Measurements from ENCODE around the gene COBLL1. TPM values are rescaled to one million over a fixed set of nuclear protein-coding genes. Genes with fewer than 3 reads are reported as not detected.

The COBLL1 gene
- total RNA-seq, 1 donor, result 13.4 TPM

DNA sequence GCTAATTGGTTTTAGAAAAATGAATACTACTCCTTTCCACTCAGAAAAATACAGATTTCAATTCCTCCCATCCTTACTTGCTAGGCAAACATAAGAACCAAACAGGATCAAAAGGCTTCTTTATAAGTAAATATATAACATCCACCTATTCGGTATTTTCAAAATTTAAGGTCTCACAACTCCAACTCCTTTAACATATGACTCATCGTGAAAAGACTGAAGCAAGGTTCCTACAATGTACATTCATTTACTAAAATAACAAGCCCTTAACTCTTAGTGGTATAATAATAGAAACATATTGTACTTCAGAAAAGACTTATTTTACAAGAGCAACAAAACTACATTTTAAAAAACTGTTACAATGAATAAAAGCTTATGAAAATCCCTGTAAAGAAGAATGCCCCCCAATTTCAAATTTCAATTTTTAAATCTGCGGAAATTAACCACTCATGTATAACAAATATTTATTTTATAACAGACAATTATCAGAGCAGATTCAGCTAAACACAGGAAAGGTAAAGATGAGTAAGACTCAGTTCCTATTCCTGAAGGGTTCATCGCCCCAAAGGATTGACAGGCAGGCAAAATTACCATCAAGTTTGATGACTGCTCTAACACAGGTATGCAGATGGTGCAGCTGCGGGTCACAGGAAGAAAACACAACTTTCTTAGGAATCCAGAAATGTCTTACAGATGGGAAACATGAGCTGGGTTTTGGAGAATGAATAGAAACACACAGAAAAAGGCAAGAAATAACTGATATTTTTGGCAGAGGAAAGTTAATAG is 96.4 kb downstream of the COBLL1 start:
- no peak for DNase-seq (ENCODE audit: low read depth)
- H3K4me3 ChIP-seq (ENCODE audit: low read depth, low read length), result no peak overlapping the region
- TF ChIP-seq, protein P1, sequence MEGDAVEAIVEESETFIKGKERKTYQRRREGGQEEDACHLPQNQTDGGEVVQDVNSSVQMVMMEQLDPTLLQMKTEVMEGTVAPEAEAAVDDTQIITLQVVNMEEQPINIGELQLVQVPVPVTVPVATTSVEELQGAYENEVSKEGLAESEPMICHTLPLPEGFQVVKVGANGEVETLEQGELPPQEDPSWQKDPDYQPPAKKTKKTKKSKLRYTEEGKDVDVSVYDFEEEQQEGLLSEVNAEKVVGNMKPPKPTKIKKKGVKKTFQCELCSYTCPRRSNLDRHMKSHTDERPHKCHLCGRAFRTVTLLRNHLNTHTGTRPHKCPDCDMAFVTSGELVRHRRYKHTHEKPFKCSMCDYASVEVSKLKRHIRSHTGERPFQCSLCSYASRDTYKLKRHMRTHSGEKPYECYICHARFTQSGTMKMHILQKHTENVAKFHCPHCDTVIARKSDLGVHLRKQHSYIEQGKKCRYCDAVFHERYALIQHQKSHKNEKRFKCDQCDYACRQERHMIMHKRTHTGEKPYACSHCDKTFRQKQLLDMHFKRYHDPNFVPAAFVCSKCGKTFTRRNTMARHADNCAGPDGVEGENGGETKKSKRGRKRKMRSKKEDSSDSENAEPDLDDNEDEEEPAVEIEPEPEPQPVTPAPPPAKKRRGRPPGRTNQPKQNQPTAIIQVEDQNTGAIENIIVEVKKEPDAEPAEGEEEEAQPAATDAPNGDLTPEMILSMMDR (IDR thresholded peaks at IDR 0.05; ENCODE audit: insufficient read depth, low read depth, low read length), result no peak

DNA sequence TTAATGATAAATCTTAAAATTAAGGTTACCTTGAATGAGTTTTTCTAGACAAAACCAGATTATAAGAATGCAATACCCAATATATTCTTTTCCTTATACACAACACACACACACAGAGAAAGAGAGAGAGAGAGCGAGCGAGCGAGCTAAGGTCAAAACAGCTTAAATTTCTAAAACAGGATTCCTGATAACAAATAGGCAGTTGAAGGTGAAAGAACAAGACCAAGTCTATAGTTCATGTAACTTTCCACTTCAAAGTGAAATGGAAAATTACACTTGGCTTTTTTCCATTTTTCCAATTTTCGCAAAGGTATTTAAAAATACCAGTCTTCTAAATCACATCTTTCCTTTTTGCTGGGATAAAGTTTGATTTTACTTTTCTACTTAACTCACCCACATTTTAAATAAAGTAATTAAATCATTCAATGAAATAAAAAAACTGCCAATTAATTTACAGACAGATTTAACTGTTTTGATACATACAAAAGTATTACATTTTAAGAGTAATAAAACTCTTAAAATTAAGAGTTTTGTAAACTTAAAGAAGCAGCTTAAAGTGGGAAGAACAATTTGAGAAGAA is 98.8 kb downstream of the COBLL1 start:
- no peak overlapping the region for H3K4me3 ChIP-seq (ENCODE audit: low read depth, low read length)
- TF ChIP-seq, protein P1 (IDR thresholded peaks at IDR 0.05; ENCODE audit: insufficient read depth, low read depth, low read length), result no peak
- no peak for DNase-seq (ENCODE audit: low read depth)

- peak; percentile 56 for DNase-seq (ENCODE audit: low read depth)
- TF ChIP-seq, protein P1 (IDR thresholded peaks at IDR 0.05; ENCODE audit: insufficient read depth, low read depth, low read length), result no peak
- H3K4me3 ChIP-seq (ENCODE audit: low read depth, low read length), result no peak overlapping the region
Measured at GRCh38 chr2:164739966-164740365, 101.7 kb downstream of the COBLL1 start.

GRCh38 chr2:164737612-164738081 is 104.0 kb downstream of the COBLL1 start:
- DNase-seq (ENCODE audit: low read depth), result peak; percentile 74
- TF ChIP-seq, protein P1 (IDR thresholded peaks at IDR 0.05; ENCODE audit: insufficient read depth, low read depth, low read length), result peak; percentile 71
- no peak overlapping the region for H3K4me3 ChIP-seq (ENCODE audit: low read depth, low read length)

GRCh38 chr2:164735309-164735919 is 106.2 kb downstream of the COBLL1 start:
- TF ChIP-seq, protein P1 (IDR thresholded peaks at IDR 0.05; ENCODE audit: insufficient read depth, low read depth, low read length), result no peak
- no peak for DNase-seq (ENCODE audit: low read depth)
- no peak overlapping the region for H3K4me3 ChIP-seq (ENCODE audit: low read depth, low read length)

- TF ChIP-seq, protein P1 (IDR thresholded peaks at IDR 0.05; ENCODE audit: insufficient read depth, low read depth, low read length), result no peak
- DNase-seq (ENCODE audit: low read depth), result no peak
- H3K4me3 ChIP-seq (ENCODE audit: low read depth, low read length), result no peak overlapping the region
Measured at GRCh38 chr2:164734196-164734595, 107.4 kb downstream of the COBLL1 start.

Data from fibroblast of villous mesenchyme (primary cell).